ENCODE results near the gene LKAAEAR1.

LKAAEAR1 gene

GRCh38 chr20:64083378-64083803 lies 807 bp downstream of the LKAAEAR1 start:
- H3K4me3 ChIP-seq (ENCODE audit: low read length in 2 of 2): peak overlapping the region; percentile 31 to 69
- H3K9me3 ChIP-seq (ENCODE audit: control insufficient read depth in 2 of 2, low read length in 2 of 2): peaks cover 0 to 3% of the 10 kb centered on the region in 2 donors
- H3K4me1 ChIP-seq (ENCODE audit: control insufficient read depth, insufficient read depth, low read length): peaks cover 31% of the 10 kb centered on the region
- H3K9ac ChIP-seq (ENCODE audit: low read length in 2 of 2): no peak overlapping the region
- H3K27me3 ChIP-seq (ENCODE audit: control insufficient read depth in 1 of 2, insufficient read depth in 2 of 2, low read length in 2 of 2): peaks cover 19 to 30% of the 10 kb centered on the region in 2 donors
- no peaks in the 10 kb centered on the region for H3K36me3 ChIP-seq (ENCODE audit: control insufficient read depth in 2 of 2, insufficient read depth in 2 of 2, low read length in 2 of 2)
- no peak overlapping the region for H3K27ac ChIP-seq (ENCODE audit: low read length)

DNA sequence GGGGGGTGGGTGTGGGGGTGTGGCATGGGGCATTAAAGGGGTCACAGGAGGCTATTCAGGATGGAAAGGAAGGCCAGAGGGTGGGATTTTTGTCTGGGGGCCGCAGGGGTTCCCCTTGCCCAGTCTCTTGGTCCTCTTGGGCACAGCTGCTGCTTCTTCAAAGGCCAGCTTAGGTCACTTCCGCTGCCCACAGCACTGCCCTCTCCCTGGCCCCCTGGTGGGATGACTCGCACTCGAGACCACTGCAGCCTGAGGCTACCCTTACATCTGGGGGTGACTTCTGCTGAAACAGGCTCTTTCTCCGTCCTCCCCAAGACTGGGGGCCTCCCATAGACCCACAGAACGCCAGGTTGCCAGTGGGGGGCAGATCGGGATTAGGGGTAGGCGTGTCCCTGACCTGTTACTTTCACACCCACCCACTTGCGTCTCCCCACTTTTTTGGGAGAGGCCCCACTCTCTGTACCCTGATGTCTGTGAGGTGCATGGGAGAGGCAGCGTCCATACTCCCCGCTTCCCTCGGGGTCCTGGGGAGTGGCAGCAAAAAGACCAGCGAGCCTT lies 1.3 kb downstream of the LKAAEAR1 start:
- peaks cover 0 to 3% of the 10 kb centered on the region in 2 donors for H3K9me3 ChIP-seq (ENCODE audit: control insufficient read depth in 2 of 2, low read length in 2 of 2)
- H3K4me3 ChIP-seq (ENCODE audit: low read length in 2 of 2): peak overlapping the region in 1 of 2 donors; percentile 69
- peaks cover 18 to 30% of the 10 kb centered on the region in 2 donors for H3K27me3 ChIP-seq (ENCODE audit: control insufficient read depth in 1 of 2, insufficient read depth in 2 of 2, low read length in 2 of 2)
- H3K27ac ChIP-seq (ENCODE audit: low read length): no peak overlapping the region
- H3K4me1 ChIP-seq (ENCODE audit: control insufficient read depth, insufficient read depth, low read length): peaks cover 34% of the 10 kb centered on the region
- H3K36me3 ChIP-seq (ENCODE audit: control insufficient read depth in 2 of 2, insufficient read depth in 2 of 2, low read length in 2 of 2): no peaks in the 10 kb centered on the region
- H3K9ac ChIP-seq (ENCODE audit: low read length in 2 of 2): no peak overlapping the region

DNA sequence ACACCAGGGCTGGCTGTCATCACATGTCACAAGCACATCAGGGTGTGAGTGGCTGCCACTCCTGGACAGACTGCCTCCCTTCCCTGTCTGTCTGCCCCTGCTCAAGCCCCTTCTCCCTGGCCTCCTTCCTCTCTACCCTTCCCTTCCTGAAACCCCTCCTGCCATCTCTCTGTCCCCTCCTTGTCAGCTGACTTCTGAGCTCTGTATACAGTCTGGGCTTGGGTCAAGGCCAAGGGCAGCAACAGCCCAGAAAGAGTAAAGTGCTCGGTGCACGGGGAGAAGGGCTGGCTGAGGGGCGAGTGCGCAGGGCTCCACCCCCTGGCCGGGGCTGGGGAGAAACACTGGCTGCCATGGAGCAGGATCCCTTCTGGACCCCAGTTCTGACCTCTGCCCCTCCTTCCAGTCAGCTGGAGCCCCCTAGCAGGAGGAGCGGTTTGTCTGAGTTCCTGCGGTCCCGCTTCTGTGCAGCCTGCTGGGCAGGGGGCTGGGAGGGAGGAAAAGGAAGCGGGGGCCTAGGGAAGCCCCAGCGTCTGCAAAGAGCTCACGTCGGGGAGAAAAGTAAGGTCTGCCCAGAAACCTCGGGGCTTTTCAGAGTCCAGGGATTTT lies 2.0 kb downstream of the LKAAEAR1 start:
- no peaks in the 10 kb centered on the region for H3K9me3 ChIP-seq (ENCODE audit: control insufficient read depth in 2 of 2, low read length in 2 of 2)
- no peaks in the 10 kb centered on the region for H3K36me3 ChIP-seq (ENCODE audit: control insufficient read depth in 2 of 2, insufficient read depth in 2 of 2, low read length in 2 of 2)
- peaks cover 18 to 30% of the 10 kb centered on the region in 2 donors for H3K27me3 ChIP-seq (ENCODE audit: control insufficient read depth in 1 of 2, insufficient read depth in 2 of 2, low read length in 2 of 2)
- peaks cover 34% of the 10 kb centered on the region for H3K4me1 ChIP-seq (ENCODE audit: control insufficient read depth, insufficient read depth, low read length)
- H3K4me3 ChIP-seq (ENCODE audit: low read length in 2 of 2): no peak overlapping the region
- no peak overlapping the region for H3K27ac ChIP-seq (ENCODE audit: low read length)
- no peak overlapping the region for H3K9ac ChIP-seq (ENCODE audit: low read length in 2 of 2)

DNA sequence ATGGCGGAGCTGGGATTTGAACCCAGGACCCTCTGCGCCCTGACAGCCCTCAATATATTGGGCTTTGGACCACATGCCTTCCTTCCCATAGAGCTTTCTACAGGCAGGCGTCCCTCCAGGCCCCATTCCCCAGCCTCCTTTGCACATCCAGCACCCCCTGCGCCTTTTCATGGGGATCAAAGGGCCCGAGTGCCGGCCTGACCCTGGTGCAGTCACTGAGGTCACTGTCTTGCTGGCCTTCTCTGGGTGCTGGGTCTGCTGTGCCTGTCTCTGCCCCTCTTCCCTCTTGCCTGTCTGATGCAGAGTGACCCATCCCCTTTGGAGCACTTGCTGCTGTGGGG lies 2.6 kb downstream of the LKAAEAR1 start:
- peaks cover 18 to 30% of the 10 kb centered on the region in 2 donors for H3K27me3 ChIP-seq (ENCODE audit: control insufficient read depth in 1 of 2, insufficient read depth in 2 of 2, low read length in 2 of 2)

GRCh38 chr20:64080813-64081623 lies 3.2 kb downstream of the LKAAEAR1 start:
- H3K36me3 ChIP-seq (ENCODE audit: control insufficient read depth in 2 of 2, insufficient read depth in 2 of 2, low read length in 2 of 2): no peaks in the 10 kb centered on the region
- H3K27ac ChIP-seq (ENCODE audit: low read length): no peak overlapping the region
- peak overlapping the region in 1 of 2 donors; percentile 74 for H3K4me3 ChIP-seq (ENCODE audit: low read length in 2 of 2)
- H3K9me3 ChIP-seq (ENCODE audit: control insufficient read depth in 2 of 2, low read length in 2 of 2): no peaks in the 10 kb centered on the region
- H3K27me3 ChIP-seq (ENCODE audit: control insufficient read depth in 1 of 2, insufficient read depth in 2 of 2, low read length in 2 of 2): peaks cover 18 to 29% of the 10 kb centered on the region in 2 donors
- no peak overlapping the region for H3K9ac ChIP-seq (ENCODE audit: low read length in 2 of 2)
- H3K4me1 ChIP-seq (ENCODE audit: control insufficient read depth, insufficient read depth, low read length): peaks cover 37% of the 10 kb centered on the region

More for the DNA sequence above, 2.6 kb downstream of the LKAAEAR1 start:
- H3K9ac ChIP-seq (ENCODE audit: low read length in 2 of 2): no peak overlapping the region
- no peak overlapping the region for H3K27ac ChIP-seq (ENCODE audit: low read length)
- H3K4me3 ChIP-seq (ENCODE audit: low read length in 2 of 2): no peak overlapping the region
- H3K4me1 ChIP-seq (ENCODE audit: control insufficient read depth, insufficient read depth, low read length): peaks cover 37% of the 10 kb centered on the region
- no peaks in the 10 kb centered on the region for H3K9me3 ChIP-seq (ENCODE audit: control insufficient read depth in 2 of 2, low read length in 2 of 2)
- no peaks in the 10 kb centered on the region for H3K36me3 ChIP-seq (ENCODE audit: control insufficient read depth in 2 of 2, insufficient read depth in 2 of 2, low read length in 2 of 2)

GRCh38 chr20:64080013-64080812 lies 4.0 kb downstream of the LKAAEAR1 start, which contains the start of gene OPRL1:
TSS of gene OPRL1 (plus strand) at chr20:64080082. CDS start at chr20:64092721, 12,639 bp downstream.
- Histone ChIP-seq H3K9ac (ENCODE audit: low read length in 2 of 2) (peak within 1 kb of the TSS; percentile 42 to 71), H3K36me3 (ENCODE audit: control insufficient read depth in 2 of 2, insufficient read depth in 2 of 2, low read length in 2 of 2) (no peaks in the 10 kb centered on the region), H3K4me3 (ENCODE audit: low read length in 2 of 2) (peak within 1 kb of the TSS; percentile 69 to 74), H3K9me3 (ENCODE audit: control insufficient read depth in 2 of 2, low read length in 2 of 2) (no peaks in the 10 kb centered on the region), H3K4me1 (ENCODE audit: control insufficient read depth, insufficient read depth, low read length) (peaks cover 37% of the 10 kb centered on the region), H3K27ac (ENCODE audit: low read length) (no peak within 1 kb of the TSS), H3K27me3 (ENCODE audit: control insufficient read depth in 1 of 2, insufficient read depth in 2 of 2, low read length in 2 of 2) (peaks cover 14 to 23% of the 10 kb centered on the region in 2 donors)

GRCh38 chr20:64079273-64080012 lies 4.8 kb downstream of the LKAAEAR1 start, which contains the start of gene RGS19:
TSS of gene RGS19 (minus strand) at chr20:64079518. CDS start at chr20:64076886, 2,632 bp downstream.
- Histone ChIP-seq H3K36me3 (ENCODE audit: control insufficient read depth in 2 of 2, insufficient read depth in 2 of 2, low read length in 2 of 2) (no peaks in the 10 kb centered on the region), H3K4me1 (ENCODE audit: control insufficient read depth, insufficient read depth, low read length) (peaks cover 35% of the 10 kb centered on the region), H3K4me3 (ENCODE audit: low read length in 2 of 2) (peak within 1 kb of the TSS; percentile 69 to 74), H3K9ac (ENCODE audit: low read length in 2 of 2) (peak within 1 kb of the TSS; percentile 42 to 71), H3K27ac (ENCODE audit: low read length) (no peak within 1 kb of the TSS), H3K27me3 (ENCODE audit: control insufficient read depth in 1 of 2, insufficient read depth in 2 of 2, low read length in 2 of 2) (peaks cover 6 to 16% of the 10 kb centered on the region in 2 donors), H3K9me3 (ENCODE audit: control insufficient read depth in 2 of 2, low read length in 2 of 2) (no peaks in the 10 kb centered on the region)

GRCh38 chr20:64078934-64079272 lies 5.3 kb downstream of the LKAAEAR1 start:
- Histone ChIP-seq H3K9me3 (ENCODE audit: control insufficient read depth in 2 of 2, low read length in 2 of 2) (no peaks in the 10 kb centered on the region), H3K4me1 (ENCODE audit: control insufficient read depth, insufficient read depth, low read length) (peaks cover 30% of the 10 kb centered on the region), H3K27me3 (ENCODE audit: control insufficient read depth in 1 of 2, insufficient read depth in 2 of 2, low read length in 2 of 2) (peaks cover 3 to 11% of the 10 kb centered on the region in 2 donors), H3K27ac (ENCODE audit: low read length) (no peak overlapping the region), H3K9ac (ENCODE audit: low read length in 2 of 2) (peak overlapping the region; percentile 42 to 71), H3K4me3 (ENCODE audit: low read length in 2 of 2) (peak overlapping the region; percentile 69 to 74), H3K36me3 (ENCODE audit: control insufficient read depth in 2 of 2, insufficient read depth in 2 of 2, low read length in 2 of 2) (no peaks in the 10 kb centered on the region)

DNA sequence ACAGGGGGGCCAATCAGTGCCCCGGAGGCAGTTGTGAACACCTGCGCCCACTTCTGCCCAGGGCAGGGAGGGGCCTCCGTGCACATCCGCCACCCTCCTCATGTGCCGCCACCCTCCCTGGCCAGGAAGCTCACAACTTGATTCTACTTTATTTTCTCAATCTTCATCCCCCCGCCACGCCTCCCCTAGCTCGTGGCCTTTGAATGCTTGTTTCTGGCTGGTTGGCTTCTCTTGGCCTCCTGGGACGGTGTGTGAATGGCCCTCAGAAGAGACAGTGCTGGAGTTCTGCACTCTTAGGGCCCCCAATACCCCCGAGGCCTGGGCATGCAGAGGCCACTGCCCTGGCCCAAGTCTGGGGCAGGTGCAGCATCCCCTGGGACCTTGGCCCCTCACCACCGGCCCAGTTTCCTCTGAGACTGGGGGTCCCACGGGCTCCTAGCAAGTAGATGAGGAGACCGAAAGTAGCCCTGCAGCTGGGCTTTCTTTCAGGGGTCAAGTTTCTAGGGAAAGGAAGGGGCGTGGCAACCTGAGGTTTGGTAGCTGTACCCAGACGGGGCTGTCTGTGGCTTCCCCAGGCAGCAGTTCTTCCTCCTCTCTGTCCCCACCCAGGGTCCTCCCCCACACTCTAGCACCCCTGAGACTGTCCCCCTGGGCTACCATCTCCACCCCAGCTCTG lies 6.2 kb downstream of the LKAAEAR1 start:
- Histone ChIP-seq H3K9me3 (ENCODE audit: control insufficient read depth in 2 of 2, low read length in 2 of 2) (no peaks in the 10 kb centered on the region), H3K4me3 (ENCODE audit: low read length in 2 of 2) (peak overlapping the region in 1 of 2 donors; percentile 74), H3K4me1 (ENCODE audit: control insufficient read depth, insufficient read depth, low read length) (peaks cover 23% of the 10 kb centered on the region), H3K36me3 (ENCODE audit: control insufficient read depth in 2 of 2, insufficient read depth in 2 of 2, low read length in 2 of 2) (no peaks in the 10 kb centered on the region), H3K9ac (ENCODE audit: low read length in 2 of 2) (no peak overlapping the region), H3K27ac (ENCODE audit: low read length) (no peak overlapping the region), H3K27me3 (ENCODE audit: control insufficient read depth in 1 of 2, insufficient read depth in 2 of 2, low read length in 2 of 2) (peaks cover 3 to 5% of the 10 kb centered on the region in 2 donors)
